ENCODE measurements around the gene HIRIP3.

GRCh38 chr16:29986231-29986630, 9.2 kb downstream of the HIRIP3 start:
- TF ChIP-seq CTCF (IDR thresholded peaks at IDR 0.05) (no peak), EZH2 (IDR thresholded peaks at IDR 0.05) (no peak), EZH2phosphoT487 (IDR thresholded peaks at IDR 0.05) (no peak)
